ENCODE data around the gene TNIK. TPM values are rescaled to one million over a fixed set of nuclear protein-coding genes. Genes with fewer than 3 reads are reported as not detected.
A peak's percentile ranks its signal among the peaks of the same experiment; 100 is the strongest.
"Not testable (repeated sequence)": the region's sequence is repeated elsewhere in the genome, so short reads cannot be mapped to it uniquely, and the experiment has no call there.

TNIK gene
- total RNA-seq, 1 donor from 2014 or later = 25.8 TPM

DNA sequence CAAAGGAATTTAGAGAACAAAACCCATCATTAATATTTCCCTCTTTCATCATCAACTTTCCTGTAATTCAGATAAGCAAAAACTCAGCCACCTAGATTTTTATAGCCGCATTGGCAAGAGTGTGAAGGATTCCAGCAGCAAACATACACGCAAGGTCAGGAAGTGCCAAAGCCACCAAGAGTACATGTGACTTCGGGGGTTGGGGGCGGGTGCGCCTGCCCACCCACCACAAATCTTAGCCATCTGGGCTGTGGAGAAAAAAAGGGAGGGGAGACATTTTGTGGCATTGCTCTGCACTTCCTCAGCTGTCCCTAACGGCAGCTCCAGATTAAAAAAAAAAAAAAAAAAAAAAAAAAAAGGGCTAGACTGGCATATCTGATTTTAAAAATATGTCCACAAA is 148.4 kb downstream of the TNIK start:
- no peak for DNase-seq (ENCODE audit: low read depth)

DNA sequence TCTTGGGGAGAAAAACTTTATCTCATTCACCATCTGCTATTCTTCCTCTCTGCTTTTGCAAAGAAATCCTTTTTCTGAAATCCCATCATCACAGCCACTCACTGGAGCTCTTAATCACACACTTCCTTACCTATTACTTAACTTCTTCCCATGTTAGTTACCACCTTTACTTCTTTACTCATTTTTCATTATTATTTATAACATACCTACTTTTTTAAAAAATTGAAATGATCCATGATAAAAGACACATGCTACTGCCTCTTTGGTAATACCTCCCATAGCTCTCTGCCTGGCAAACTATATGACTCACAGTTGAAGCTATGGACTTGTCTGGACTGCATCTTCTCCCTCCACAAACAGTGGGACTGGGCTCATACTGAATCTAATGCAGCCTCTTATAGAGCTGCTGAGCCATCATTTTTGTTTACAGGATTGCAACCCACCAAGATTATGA is 150.3 kb downstream of the TNIK start:
- peak; percentile 73 for DNase-seq (ENCODE audit: low read depth)

DNA sequence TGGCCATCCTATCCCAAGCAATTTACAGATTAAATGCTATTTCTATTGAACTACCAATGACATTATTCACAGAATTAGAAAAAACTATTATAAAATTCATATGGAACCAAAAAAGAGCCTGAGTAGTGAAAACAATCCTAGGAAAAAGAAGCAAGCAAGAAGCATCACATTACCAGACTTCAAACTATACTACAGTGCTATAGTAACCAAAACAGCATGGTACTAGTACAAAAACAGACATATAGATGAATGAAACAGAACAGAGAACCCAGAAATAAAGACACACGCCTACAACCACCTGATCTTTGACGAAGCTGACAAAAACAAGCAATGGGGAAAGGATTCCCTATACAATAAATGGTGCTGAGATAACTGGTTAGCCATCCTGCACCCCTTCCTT is 152.2 kb downstream of the TNIK start:
- no peak for DNase-seq (ENCODE audit: low read depth)

GRCh38 chr3:171307046-171307585 is 153.1 kb downstream of the TNIK start:
- no peak for DNase-seq (ENCODE audit: low read depth)

- peak; percentile 99 for DNase-seq (ENCODE audit: low read depth)
Observed at GRCh38 chr3:171306631-171307030, 153.6 kb downstream of the TNIK start.

GRCh38 chr3:171305823-171306222 is 154.4 kb downstream of the TNIK start:
- not testable (repeated sequence) for DNase-seq (ENCODE audit: low read depth)

DNA sequence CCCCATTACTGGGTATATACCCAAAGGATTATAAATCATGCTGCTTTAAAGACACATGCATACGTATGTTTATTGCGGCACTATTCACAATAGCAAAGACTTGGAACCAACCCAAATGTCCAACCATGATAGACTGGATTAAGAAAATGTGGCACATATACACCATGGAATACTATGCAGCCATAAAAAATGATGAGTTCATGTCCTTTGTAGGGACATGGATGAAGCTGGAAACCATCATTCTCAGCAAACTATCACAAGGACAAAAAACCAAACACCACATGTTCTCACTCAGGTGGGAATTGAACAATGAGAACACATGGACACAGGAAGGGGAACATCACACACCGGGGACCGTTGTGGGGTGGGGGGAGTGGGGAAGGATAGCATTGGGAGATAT is 155.7 kb downstream of the TNIK start:
- not testable (repeated sequence) for DNase-seq (ENCODE audit: low read depth)

- not testable (repeated sequence) for DNase-seq (ENCODE audit: low read depth)
Observed at GRCh38 chr3:171304017-171304416, 156.2 kb downstream of the TNIK start.

DNA sequence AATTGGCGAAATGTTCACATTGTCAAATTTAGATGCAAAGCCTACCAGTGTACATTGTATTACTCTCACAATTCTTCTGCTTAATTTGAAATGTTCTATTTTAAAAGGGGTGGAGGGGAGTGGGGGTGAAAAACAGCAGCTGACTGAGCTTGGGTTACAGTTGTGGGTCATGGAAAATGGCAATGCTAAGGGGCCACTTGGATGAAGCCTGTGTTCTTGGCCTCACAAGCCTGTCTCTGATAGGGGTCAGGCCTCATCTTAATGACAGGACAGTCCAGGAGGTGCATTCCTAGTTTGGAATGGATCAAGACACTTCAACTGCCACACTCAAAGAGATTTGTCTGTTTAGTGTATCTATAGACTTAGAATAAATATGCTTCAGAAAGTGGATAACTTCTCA is 158.2 kb downstream of the TNIK start:
- DNase-seq (ENCODE audit: low read depth) = no peak

- DNase-seq (ENCODE audit: low read depth) = no peak
Observed at GRCh38 chr3:171301002-171301401, 159.2 kb downstream of the TNIK start.

DNA sequence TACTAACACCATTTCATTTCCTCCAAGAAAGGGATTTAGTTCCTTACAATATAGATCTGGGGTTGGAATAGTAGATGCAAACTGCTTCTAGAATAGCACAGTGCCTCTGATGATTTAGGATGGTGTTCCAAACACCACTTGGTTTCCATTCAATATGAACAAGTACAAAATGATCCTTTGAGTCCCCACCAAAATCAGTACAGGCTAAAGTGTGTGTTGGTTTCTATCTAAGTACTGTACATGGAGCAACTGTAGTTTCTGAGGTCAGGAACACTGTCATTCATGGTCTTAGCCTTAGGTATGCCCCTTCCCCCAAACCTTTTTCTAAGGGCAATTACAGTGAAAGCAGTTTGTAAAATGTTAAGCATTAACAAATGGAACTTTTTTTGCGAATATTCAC is 162.3 kb downstream of the TNIK start:
- DNase-seq (ENCODE audit: low read depth) = no peak

GRCh38 chr3:171297207-171297606 is 163.0 kb downstream of the TNIK start:
- no peak for DNase-seq (ENCODE audit: low read depth)

- DNase-seq (ENCODE audit: low read depth) = no peak
Observed at GRCh38 chr3:171295484-171296373, 164.5 kb downstream of the TNIK start.

- no peak for DNase-seq (ENCODE audit: low read depth)
Observed at GRCh38 chr3:171293142-171293782, 166.9 kb downstream of the TNIK start.

DNA sequence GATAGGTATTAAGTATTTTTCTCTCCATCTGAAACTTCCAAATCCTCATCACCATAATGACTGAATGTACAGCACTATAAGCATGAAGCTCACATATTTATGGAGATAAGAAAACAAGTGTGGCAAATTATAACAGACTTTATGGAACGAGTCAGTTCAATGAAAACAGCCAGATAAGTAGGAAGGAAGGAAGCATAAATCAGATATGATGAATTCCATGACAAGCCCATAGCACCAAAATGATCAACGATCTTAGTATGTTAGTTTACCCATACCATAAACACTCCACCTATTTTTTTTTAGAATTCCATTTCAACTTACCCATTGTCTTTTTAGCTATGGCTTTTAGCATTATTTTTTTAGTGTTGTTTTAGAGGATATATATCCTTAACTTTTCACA is 169.5 kb downstream of the TNIK start:
- no peak for DNase-seq (ENCODE audit: low read depth)

DNA sequence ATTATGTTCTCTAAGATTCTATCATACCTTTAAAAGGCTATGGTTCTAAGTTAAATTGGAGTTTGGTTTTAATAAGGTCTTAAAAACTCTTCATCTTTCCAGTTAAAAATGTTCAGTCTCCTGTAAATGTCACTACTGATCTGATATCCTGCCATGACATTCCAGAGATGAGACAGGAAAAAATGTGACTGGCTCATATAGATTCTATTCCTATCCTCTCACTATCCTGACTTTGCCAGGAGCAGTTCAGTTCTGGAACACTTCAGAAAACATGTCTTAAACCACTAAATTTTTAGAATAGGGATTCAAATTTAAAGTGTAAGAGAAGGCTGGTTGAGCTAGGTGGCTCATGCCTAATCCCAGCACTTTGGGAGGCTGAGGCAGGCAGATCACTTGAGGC is 170.9 kb downstream of the TNIK start:
- DNase-seq (ENCODE audit: low read depth) = no peak

DNA sequence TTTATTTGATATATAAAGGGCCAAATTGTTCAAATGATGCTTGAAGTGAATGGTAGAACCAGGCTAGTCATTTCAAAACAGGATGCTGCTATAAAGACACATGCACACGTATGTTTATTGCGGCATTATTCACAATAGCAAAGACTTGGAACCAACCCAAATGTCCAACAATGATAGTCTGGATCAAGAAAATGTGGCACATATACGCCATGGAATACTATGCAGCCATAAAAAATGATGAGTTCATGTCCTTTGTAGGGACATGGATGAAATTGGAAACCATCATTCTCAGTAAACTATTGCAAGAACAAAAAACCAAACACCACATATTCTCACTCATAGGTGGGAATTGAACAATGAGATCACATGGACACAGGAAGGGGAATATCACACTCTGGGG is 172.4 kb downstream of the TNIK start:
- DNase-seq (ENCODE audit: low read depth) = not testable (repeated sequence)

DNA sequence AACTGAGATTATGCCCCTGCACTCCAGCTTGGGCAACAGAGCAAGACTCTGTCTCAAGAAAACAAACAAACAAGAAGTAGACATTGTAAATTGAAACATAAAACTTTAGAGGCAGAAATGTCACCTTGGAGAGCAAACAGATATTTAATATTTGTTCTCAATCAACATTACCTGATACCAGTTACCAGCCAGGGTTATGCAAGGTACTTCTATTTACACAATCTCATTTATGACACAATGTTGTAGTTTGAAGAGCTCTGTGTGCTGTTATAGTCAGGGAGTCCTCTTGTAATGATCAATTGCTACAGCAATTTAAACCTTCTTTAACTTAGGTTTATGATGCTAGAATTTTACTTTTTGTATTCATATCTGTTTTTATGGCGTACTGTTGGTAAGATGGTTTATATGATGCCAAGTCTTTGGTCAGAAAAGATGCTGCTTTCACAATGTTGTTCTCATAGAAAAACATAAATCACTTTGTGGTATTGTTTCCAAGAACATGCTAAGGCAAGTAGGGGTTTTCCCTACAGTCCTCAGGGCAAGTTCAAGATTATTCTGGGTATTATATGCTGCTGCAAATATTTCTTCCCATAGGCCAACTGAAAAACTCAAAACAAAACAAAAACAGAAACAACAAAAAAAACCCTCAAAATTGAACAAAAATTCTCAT is 173.5 kb downstream of the TNIK start:
- peak; percentile 71 for DNase-seq (ENCODE audit: low read depth)

DNA sequence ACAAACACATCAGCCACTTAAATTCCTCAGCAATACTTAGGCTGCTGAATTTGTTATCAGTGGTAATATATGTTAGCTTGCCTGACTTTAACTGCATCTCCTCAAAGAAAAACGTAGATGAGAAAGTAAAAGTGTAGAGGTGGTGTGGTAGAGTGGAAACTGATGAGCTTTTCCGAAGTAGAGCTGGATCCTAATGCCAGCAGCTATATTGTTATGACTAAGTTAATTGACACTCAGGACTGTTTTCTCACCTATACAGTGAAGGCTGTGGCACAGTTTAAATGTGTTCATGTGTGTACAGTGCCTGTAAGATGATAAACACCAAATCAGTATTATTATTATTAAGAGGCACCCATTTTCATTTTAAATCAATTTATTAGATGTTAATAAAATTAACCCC is 174.9 kb downstream of the TNIK start:
- no peak for DNase-seq (ENCODE audit: low read depth)

GRCh38 chr3:171284308-171285075 is 175.7 kb downstream of the TNIK start:
- peak; percentile 99 for DNase-seq (ENCODE audit: low read depth)

GRCh38 chr3:171283848-171284222 is 176.4 kb downstream of the TNIK start:
- DNase-seq (ENCODE audit: low read depth) = no peak

Data from renal cortical epithelial cell (primary cell).